ENCODE data around the gene PIKFYVE. TPM values are rescaled to one million over a fixed set of nuclear protein-coding genes. Genes with fewer than 3 reads are reported as not detected.

Gene PIKFYVE
- total and polyA plus RNA-seq, 2 of the 8 experiments (the other 6 are each of a cell fraction or from before 2014, with no cell fraction given) = 8.8 to 33.5 TPM

DNA sequence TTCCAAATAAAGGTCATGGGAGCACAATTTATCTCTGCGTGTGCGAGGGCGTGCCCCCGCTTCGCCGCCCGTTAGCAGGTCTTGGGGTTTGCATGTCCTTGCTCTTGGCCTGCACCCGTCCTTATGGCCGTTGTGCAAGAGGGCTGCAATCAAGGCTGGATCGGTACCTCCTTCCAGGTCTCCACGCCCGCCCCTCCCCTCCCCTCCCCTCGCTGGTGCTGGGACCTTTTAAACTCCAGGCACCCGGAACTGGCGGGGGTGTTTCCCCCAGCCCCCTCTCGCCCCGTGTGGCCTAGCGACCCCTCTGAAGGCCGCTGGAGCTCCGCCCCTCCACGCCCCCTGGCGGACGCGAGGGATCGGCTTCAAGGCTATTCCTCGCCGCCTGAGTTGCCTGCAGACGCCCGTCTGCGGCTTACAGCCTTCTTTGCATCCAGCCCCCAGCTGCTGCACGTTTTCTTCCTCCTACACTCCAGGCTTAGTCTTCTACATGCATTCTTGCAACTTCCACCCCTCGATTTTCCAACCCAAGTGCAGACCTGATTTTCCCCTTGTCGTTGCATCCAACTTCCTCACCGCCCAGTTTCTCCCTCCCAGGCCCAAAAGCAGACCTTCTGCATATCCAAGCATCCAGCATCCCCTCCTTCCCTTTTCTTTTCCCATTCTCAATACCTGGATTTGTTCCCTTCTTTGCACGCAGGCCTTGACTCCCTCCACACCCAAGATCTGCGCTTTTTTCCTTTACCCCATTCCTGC, 11.8 kb upstream of the PIKFYVE start (continued):
- TF ChIP-seq, protein P1, sequence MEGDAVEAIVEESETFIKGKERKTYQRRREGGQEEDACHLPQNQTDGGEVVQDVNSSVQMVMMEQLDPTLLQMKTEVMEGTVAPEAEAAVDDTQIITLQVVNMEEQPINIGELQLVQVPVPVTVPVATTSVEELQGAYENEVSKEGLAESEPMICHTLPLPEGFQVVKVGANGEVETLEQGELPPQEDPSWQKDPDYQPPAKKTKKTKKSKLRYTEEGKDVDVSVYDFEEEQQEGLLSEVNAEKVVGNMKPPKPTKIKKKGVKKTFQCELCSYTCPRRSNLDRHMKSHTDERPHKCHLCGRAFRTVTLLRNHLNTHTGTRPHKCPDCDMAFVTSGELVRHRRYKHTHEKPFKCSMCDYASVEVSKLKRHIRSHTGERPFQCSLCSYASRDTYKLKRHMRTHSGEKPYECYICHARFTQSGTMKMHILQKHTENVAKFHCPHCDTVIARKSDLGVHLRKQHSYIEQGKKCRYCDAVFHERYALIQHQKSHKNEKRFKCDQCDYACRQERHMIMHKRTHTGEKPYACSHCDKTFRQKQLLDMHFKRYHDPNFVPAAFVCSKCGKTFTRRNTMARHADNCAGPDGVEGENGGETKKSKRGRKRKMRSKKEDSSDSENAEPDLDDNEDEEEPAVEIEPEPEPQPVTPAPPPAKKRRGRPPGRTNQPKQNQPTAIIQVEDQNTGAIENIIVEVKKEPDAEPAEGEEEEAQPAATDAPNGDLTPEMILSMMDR (IDR thresholded peaks at IDR 0.05; ENCODE audit: control extremely low read depth in 1 of 3, insufficient read depth in 1 of 3, low read depth in 1 of 3, low read length in 3 of 3) = peak; percentile 84 to 89 (median 86)
- TF ChIP-seq TCF12 (IDR thresholded peaks at IDR 0.05; ENCODE audit: low read depth, low read length) (no peak), YY1 (IDR thresholded peaks at IDR 0.05; ENCODE audit: low read depth, low read length) (0 out of 2 replicates have a peak, but pooled peaks have one; percentile 7), NRF1 (IDR thresholded peaks at IDR 0.05; ENCODE audit: low read depth, low read length) (no peak), RBBP5 (IDR thresholded peaks at IDR 0.05; ENCODE audit: borderline replicate concordance, low read depth, low read length) (0 out of 2 replicates have a peak, but pooled peaks have one; percentile 70), RXRA (IDR thresholded peaks at IDR 0.05; ENCODE audit: insufficient read depth, low read depth, low read length) (0 out of 2 replicates have a peak, but pooled peaks have one; percentile 49), TAF1 (IDR thresholded peaks at IDR 0.05; ENCODE audit: low read depth, low read length) (peak; percentile 83), SP4 (IDR thresholded peaks at IDR 0.05; ENCODE audit: low read length) (0 out of 2 replicates have a peak, but pooled peaks have one; percentile 52), TBP (IDR thresholded peaks at IDR 0.05; ENCODE audit: low read depth, low read length) (peak; percentile 36), SIX5 (IDR thresholded peaks at IDR 0.05; ENCODE audit: low read depth, low read length) (no peak), KDM5A (IDR thresholded peaks at IDR 0.05; ENCODE audit: low read length) (no peak), SP1 (IDR thresholded peaks at IDR 0.05; ENCODE audit: low read depth, low read length) (peak; percentile 61), PHF8 (conservative IDR thresholded peaks at IDR 0.05; ENCODE audit: low read depth, low read length) (peak; percentile 50; the same call in 1 of the 2 replicates), CTBP2 (IDR thresholded peaks at IDR 0.05; ENCODE audit: borderline replicate concordance, insufficient read depth, insufficient read length, low read length) (peak; percentile 68), EP300 (IDR thresholded peaks at IDR 0.05; ENCODE audit: borderline replicate concordance in 1 of 2, low read depth in 2 of 2, low read length in 2 of 2) (0 out of 3 replicates have a peak, but pooled peaks of 1 of the 2 experiments have one; percentile 39), TEAD4 (IDR thresholded peaks at IDR 0.05; ENCODE audit: low read depth, low read length) (no peak), CHD1 (IDR thresholded peaks at IDR 0.05; ENCODE audit: low read depth, low read length) (no peak), EGR1 (IDR thresholded peaks at IDR 0.05; ENCODE audit: borderline replicate concordance, low read depth, low read length) (0 out of 2 replicates have a peak, but pooled peaks have one; percentile 30), RAD21 (IDR thresholded peaks at IDR 0.05 in 1 of 2, conservative IDR thresholded peaks at IDR 0.05 in 1 of 2; ENCODE audit: low read depth in 2 of 2, low read length in 2 of 2) (peak; percentile 56), POLR2A (IDR thresholded peaks at IDR 0.05; ENCODE audit: control extremely low read depth in 1 of 2, low read depth in 2 of 2, low read length in 2 of 2) (peak in 1 of 2 experiments; percentile 68; a peak in 2 of 3 replicates)
- TF ChIP-seq, protein P2, sequence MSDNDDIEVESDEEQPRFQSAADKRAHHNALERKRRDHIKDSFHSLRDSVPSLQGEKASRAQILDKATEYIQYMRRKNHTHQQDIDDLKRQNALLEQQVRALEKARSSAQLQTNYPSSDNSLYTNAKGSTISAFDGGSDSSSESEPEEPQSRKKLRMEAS (IDR thresholded peaks at IDR 0.05) = peak; percentile 46; the same call in 1 of the 2 replicates
